Thyroid gland (tissue), 4 donors: ENCODE measurements around the gene LRMDA.

Experiments used
- CTCF ChIP-seq, 6 experiments: fragments of 200-600 bp in 3 of 6; fragments of 450-650 bp in 3 of 6; sonication (generic) in 3 of 6; IDR thresholded peaks; one replicate each; pipeline ENCODE4 v1.5.1; 2016 to 2019; ENCODE audit warnings: antibody characterized with exemption in 6 of 6, mild to moderate bottlenecking in 2 of 6, inconsistent platforms in 1 of 6, moderate library complexity in 1 of 6
- POLR2A ChIP-seq, 2 donors: fragments of 450-650 bp; IDR thresholded peaks; one replicate each; pipeline ENCODE4 v1.6.1; 2017; ENCODE audit warnings: antibody characterized with exemption in 2 of 2, mild to moderate bottlenecking in 2 of 2, moderate library complexity in 1 of 2

DNA sequence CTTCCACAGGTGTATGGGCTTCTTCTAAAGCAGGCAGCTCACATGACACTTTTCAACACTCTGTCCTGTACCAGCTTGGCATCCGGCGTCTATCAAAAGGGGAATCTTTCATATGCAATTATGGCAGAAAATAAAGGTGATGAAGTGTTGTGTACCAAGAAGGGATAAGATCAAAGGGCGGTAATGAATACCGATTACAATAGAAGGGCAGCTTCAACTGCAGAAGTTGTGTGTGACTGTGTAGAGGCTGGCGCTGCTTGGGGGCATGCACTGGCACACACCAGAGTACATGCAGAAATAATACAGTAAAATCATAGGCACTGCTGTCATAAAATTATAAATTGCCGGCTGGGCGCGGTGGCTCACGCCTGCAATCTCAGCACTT, 744.7 kb downstream of the LRMDA start:
- TF ChIP-seq CTCF (IDR thresholded peaks at IDR 0.05) (no peak), POLR2A (IDR thresholded peaks at IDR 0.05) (no peak)
